Suprapubic skin (tissue), 4 donors: ENCODE measurements around the gene COL8A1. TPM values are rescaled to one million over a fixed set of nuclear protein-coding genes. Genes with fewer than 3 reads are reported as not detected.

Experiments used
- DNase-seq, 2 donors: peaks; one replicate each; pipeline ENCODE4 v3.0.0-alpha.2; 2019; ENCODE audit warnings: low spot score in 2 of 2
- H3K27ac ChIP-seq: fragments of 200-600 bp; sonication (generic); one replicate; pipeline ENCODE4 v1.5.1; 2019
- H3K27me3 ChIP-seq: fragments of 200-600 bp; sonication (generic); one replicate; pipeline ENCODE4 v1.5.1; 2019
- H3K36me3 ChIP-seq: fragments of 200-600 bp; sonication (generic); one replicate; pipeline ENCODE4 v1.5.1; 2019
- H3K4me1 ChIP-seq: fragments of 200-600 bp; sonication (generic); one replicate; pipeline ENCODE4 v1.5.1; 2019
- H3K4me3 ChIP-seq: fragments of 200-600 bp; sonication (generic); one replicate; pipeline ENCODE4 v1.5.1; 2019; ENCODE audit warnings: mild to moderate bottlenecking
- H3K9me3 ChIP-seq: fragments of 200-600 bp; sonication (generic); one replicate; pipeline ENCODE4 v1.5.1; 2019
- EP300 ChIP-seq: sonication (generic); formaldehyde crosslinking; IDR thresholded peaks from one replicate; pipeline ENCODE4 v1.6.1; 2017; ENCODE audit warnings: antibody characterized with exemption
- POLR2A ChIP-seq, 2 donors: fragments of 450-650 bp; IDR thresholded peaks; one replicate each; pipeline ENCODE4 v1.6.1; 2017; ENCODE audit warnings: antibody characterized with exemption in 2 of 2, mild to moderate bottlenecking in 2 of 2, moderate library complexity in 2 of 2
- POLR2AphosphoS5 ChIP-seq, 3 donors: sonication (generic); formaldehyde crosslinking; IDR thresholded peaks; one replicate each; pipeline ENCODE4 v1.6.1; 2017; ENCODE audit warnings: antibody characterized with exemption in 3 of 3
- WGBS: methylation state at CpG from one replicate; pipeline ENCODE4 v1.1.5; 2018; 5-methylcytosine and 5-hydroxymethylcytosine counted together
- total RNA-seq, 4 donors: library from RNA; depleted of rRNA; stranded (reverse); fragments of >200 nt; gene quantifications; one replicate each; pipeline ENCODE4 v1.1.0, GENCODE V29; 2016
- TF ChIP-seq, protein P1 (sequence below), 2 donors: fragments of 200-600 bp in 1 of 2; fragments of 450-650 bp in 1 of 2; sonication (generic) in 1 of 2; IDR thresholded peaks; one replicate each; pipeline ENCODE4 v1.5.1; 2016 to 2019; ENCODE audit warnings: antibody characterized with exemption in 2 of 2, mild to moderate bottlenecking in 1 of 2, moderate library complexity in 1 of 2

COL8A1 gene
- total RNA-seq, 4 donors from 2014 or later, result 3.2 to 14.9 (median 5.6) TPM

GRCh38 chr3:99772671-99773070, 134.3 kb downstream of the COL8A1 start:
- no peak overlapping the region for H3K27ac ChIP-seq
- H3K4me3 ChIP-seq, result no peak overlapping the region
- 78% methylated on average over 1 of the region's 1 CpG for WGBS
- no peaks in the 10 kb centered on the region for H3K36me3 ChIP-seq
- no peaks in the 10 kb centered on the region for H3K9me3 ChIP-seq
- TF ChIP-seq POLR2AphosphoS5 (IDR thresholded peaks at IDR 0.05), result no peak
- TF ChIP-seq, protein P1, sequence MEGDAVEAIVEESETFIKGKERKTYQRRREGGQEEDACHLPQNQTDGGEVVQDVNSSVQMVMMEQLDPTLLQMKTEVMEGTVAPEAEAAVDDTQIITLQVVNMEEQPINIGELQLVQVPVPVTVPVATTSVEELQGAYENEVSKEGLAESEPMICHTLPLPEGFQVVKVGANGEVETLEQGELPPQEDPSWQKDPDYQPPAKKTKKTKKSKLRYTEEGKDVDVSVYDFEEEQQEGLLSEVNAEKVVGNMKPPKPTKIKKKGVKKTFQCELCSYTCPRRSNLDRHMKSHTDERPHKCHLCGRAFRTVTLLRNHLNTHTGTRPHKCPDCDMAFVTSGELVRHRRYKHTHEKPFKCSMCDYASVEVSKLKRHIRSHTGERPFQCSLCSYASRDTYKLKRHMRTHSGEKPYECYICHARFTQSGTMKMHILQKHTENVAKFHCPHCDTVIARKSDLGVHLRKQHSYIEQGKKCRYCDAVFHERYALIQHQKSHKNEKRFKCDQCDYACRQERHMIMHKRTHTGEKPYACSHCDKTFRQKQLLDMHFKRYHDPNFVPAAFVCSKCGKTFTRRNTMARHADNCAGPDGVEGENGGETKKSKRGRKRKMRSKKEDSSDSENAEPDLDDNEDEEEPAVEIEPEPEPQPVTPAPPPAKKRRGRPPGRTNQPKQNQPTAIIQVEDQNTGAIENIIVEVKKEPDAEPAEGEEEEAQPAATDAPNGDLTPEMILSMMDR (IDR thresholded peaks at IDR 0.05), result no peak
- TF ChIP-seq POLR2A (IDR thresholded peaks at IDR 0.05), result no peak
- TF ChIP-seq EP300, result no peak
- DNase-seq, result no peak
- peaks cover 4% of the 10 kb centered on the region for H3K4me1 ChIP-seq
- H3K27me3 ChIP-seq, result no peaks in the 10 kb centered on the region

GRCh38 chr3:99774467-99774866, 136.1 kb downstream of the COL8A1 start:
- DNase-seq, result no peak
- no peaks in the 10 kb centered on the region for H3K9me3 ChIP-seq
- no peak overlapping the region for H3K27ac ChIP-seq
- 9% methylated on average over 2 of the region's 2 CpGs for WGBS
- TF ChIP-seq POLR2AphosphoS5 (IDR thresholded peaks at IDR 0.05) (no peak), EP300 (no peak), POLR2A (IDR thresholded peaks at IDR 0.05) (no peak)
- TF ChIP-seq, protein P1 (IDR thresholded peaks at IDR 0.05), result no peak
- H3K4me3 ChIP-seq, result no peak overlapping the region
- no peaks in the 10 kb centered on the region for H3K27me3 ChIP-seq
- no peaks in the 10 kb centered on the region for H3K36me3 ChIP-seq
- H3K4me1 ChIP-seq, result peaks cover 4% of the 10 kb centered on the region

GRCh38 chr3:99776516-99777209, 138.3 kb downstream of the COL8A1 start:
- Histone ChIP-seq H3K27me3 (no peaks in the 10 kb centered on the region), H3K36me3 (no peaks in the 10 kb centered on the region), H3K4me3 (no peak overlapping the region), H3K27ac (no peak overlapping the region), H3K9me3 (no peaks in the 10 kb centered on the region), H3K4me1 (peaks cover 4% of the 10 kb centered on the region)
- no peak for TF ChIP-seq POLR2AphosphoS5 (IDR thresholded peaks at IDR 0.05)
- no peak for TF ChIP-seq POLR2A (IDR thresholded peaks at IDR 0.05)
- no peak for TF ChIP-seq EP300
- TF ChIP-seq, protein P1 (IDR thresholded peaks at IDR 0.05), result no peak
- no peak for DNase-seq
- WGBS, result 64% methylated on average over 5 of the region's 5 CpGs

DNA sequence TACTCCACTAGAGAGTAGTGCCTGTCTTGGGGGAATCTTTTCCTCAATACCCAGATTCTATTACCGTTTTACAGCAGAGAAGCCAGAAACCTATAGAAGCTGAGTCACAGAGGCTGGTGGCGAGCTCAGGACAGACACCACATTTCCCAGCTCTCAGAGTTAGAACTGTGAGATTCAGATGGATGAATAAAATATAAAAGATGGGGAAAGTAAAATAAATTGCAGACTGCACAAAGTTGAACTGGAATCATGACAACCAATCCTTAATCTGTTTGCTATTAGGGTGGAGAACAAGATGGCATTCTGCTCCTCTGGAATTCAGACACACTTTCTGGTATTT, 138.8 kb downstream of the COL8A1 start:
- Histone ChIP-seq H3K4me1 (peaks cover 4% of the 10 kb centered on the region), H3K4me3 (no peak overlapping the region), H3K27me3 (no peaks in the 10 kb centered on the region), H3K9me3 (no peaks in the 10 kb centered on the region), H3K27ac (no peak overlapping the region), H3K36me3 (no peaks in the 10 kb centered on the region)
- TF ChIP-seq POLR2AphosphoS5 (IDR thresholded peaks at IDR 0.05) (no peak), EP300 (no peak)
- DNase-seq, result no peak
- WGBS, result 63% methylated on average over 2 of the region's 2 CpGs

- no peak for DNase-seq
- Histone ChIP-seq H3K4me1 (peaks cover 4% of the 10 kb centered on the region), H3K9me3 (no peaks in the 10 kb centered on the region), H3K4me3 (no peak overlapping the region), H3K27me3 (no peaks in the 10 kb centered on the region), H3K27ac (no peak overlapping the region), H3K36me3 (no peaks in the 10 kb centered on the region)
- no peak for TF ChIP-seq POLR2A (IDR thresholded peaks at IDR 0.05)
- no peak for TF ChIP-seq POLR2AphosphoS5 (IDR thresholded peaks at IDR 0.05)
- TF ChIP-seq, protein P1 (IDR thresholded peaks at IDR 0.05), result no peak
- TF ChIP-seq EP300, result no peak
- WGBS, result 76% methylated on average over 2 of the region's 2 CpGs
These were observed 139.3 kb downstream of the COL8A1 start for GRCh38 chr3:99777708-99778107.

GRCh38 chr3:99780749-99781148, 142.4 kb downstream of the COL8A1 start:
- no peaks in the 10 kb centered on the region for H3K9me3 ChIP-seq
- WGBS, result 65% methylated on average over 3 of the region's 3 CpGs
- H3K4me3 ChIP-seq, result no peak overlapping the region
- H3K27ac ChIP-seq, result no peak overlapping the region
- no peak for TF ChIP-seq POLR2A (IDR thresholded peaks at IDR 0.05)
- no peak for TF ChIP-seq EP300
- TF ChIP-seq, protein P1 (IDR thresholded peaks at IDR 0.05), result no peak
- TF ChIP-seq POLR2AphosphoS5 (IDR thresholded peaks at IDR 0.05), result no peak
- H3K27me3 ChIP-seq, result no peaks in the 10 kb centered on the region
- DNase-seq, result no peak
- no peaks in the 10 kb centered on the region for H3K4me1 ChIP-seq
- H3K36me3 ChIP-seq, result no peaks in the 10 kb centered on the region
